ENCODE measurements around the gene SCOC.

Gene SCOC

GRCh38 chr4:140333523-140333922 lies 39.9 kb upstream of the SCOC start:
- H3K4me3 ChIP-seq (ENCODE audit: low read length), result no peak overlapping the region
- no peak for DNase-seq (ENCODE audit: low read depth)
- no peak for TF ChIP-seq CTCF (IDR thresholded peaks at IDR 0.05; ENCODE audit: insufficient read depth, low read depth, low read length, missing control alignments)

GRCh38 chr4:140335076-140335475 lies 38.4 kb upstream of the SCOC start:
- TF ChIP-seq CTCF (IDR thresholded peaks at IDR 0.05; ENCODE audit: insufficient read depth, low read depth, low read length, missing control alignments), result no peak
- no peak for DNase-seq (ENCODE audit: low read depth)
- no peak overlapping the region for H3K4me3 ChIP-seq (ENCODE audit: low read length)

GRCh38 chr4:140336730-140337129 lies 36.7 kb upstream of the SCOC start:
- no peak for TF ChIP-seq CTCF (IDR thresholded peaks at IDR 0.05; ENCODE audit: insufficient read depth, low read depth, low read length, missing control alignments)
- DNase-seq (ENCODE audit: low read depth), result no peak
- H3K4me3 ChIP-seq (ENCODE audit: low read length), result no peak overlapping the region

GRCh38 chr4:140342620-140343019 lies 30.8 kb upstream of the SCOC start:
- DNase-seq (ENCODE audit: low read depth), result no peak
- H3K4me3 ChIP-seq (ENCODE audit: low read length), result no peak overlapping the region
- no peak for TF ChIP-seq CTCF (IDR thresholded peaks at IDR 0.05; ENCODE audit: insufficient read depth, low read depth, low read length, missing control alignments)

- DNase-seq (ENCODE audit: low read depth), result peak; percentile 62
- H3K4me3 ChIP-seq (ENCODE audit: low read length), result no peak overlapping the region
- TF ChIP-seq CTCF (IDR thresholded peaks at IDR 0.05; ENCODE audit: insufficient read depth, low read depth, low read length, missing control alignments), result no peak
Measured at GRCh38 chr4:140343303-140343702, 30.1 kb upstream of the SCOC start.

GRCh38 chr4:140344101-140344500 lies 29.3 kb upstream of the SCOC start:
- no peak for TF ChIP-seq CTCF (IDR thresholded peaks at IDR 0.05; ENCODE audit: insufficient read depth, low read depth, low read length, missing control alignments)
- H3K4me3 ChIP-seq (ENCODE audit: low read length), result no peak overlapping the region
- no peak for DNase-seq (ENCODE audit: low read depth)

- TF ChIP-seq CTCF (IDR thresholded peaks at IDR 0.05; ENCODE audit: insufficient read depth, low read depth, low read length, missing control alignments), result no peak
- DNase-seq (ENCODE audit: low read depth), result peak; percentile 37
- no peak overlapping the region for H3K4me3 ChIP-seq (ENCODE audit: low read length)
Measured at GRCh38 chr4:140344621-140345020, 28.8 kb upstream of the SCOC start.
